ENCODE results near the gene ZNF418. TPM values are rescaled to one million over a fixed set of nuclear protein-coding genes. Genes with fewer than 3 reads are reported as not detected.

Gene ZNF418
- total and polyA plus RNA-seq, 2 donors (not counting 1 experiment from before 2014, with no cell fraction given): 3.3 to 8.4 TPM

GRCh38 chr19:57947088-57947418 lies 11.9 kb upstream of the ZNF418 start:
- Histone ChIP-seq H3K4me3 (replicated peaks in 1 of 4; ENCODE audit: control extremely low read depth in 1 of 4, insufficient read depth in 1 of 4, low read depth in 3 of 4, low read length in 4 of 4) (peak overlapping the region; percentile 88 to 90 (median 88)), H3K9me3 (ENCODE audit: control insufficient read depth, insufficient read depth, low read depth, low read length) (no peaks in the 10 kb centered on the region), H3K27ac (ENCODE audit: insufficient read depth, low read length) (peak overlapping the region; percentile 84), H3K27me3 (ENCODE audit: control insufficient read depth, insufficient read depth, low read length) (no peaks in the 10 kb centered on the region), H3K9ac (ENCODE audit: insufficient read depth, low read length) (peak overlapping the region; percentile 86), H3K4me1 (ENCODE audit: control insufficient read depth, extremely low read depth, insufficient read depth, low read length) (no peaks in the 10 kb centered on the region), H3K36me3 (ENCODE audit: control insufficient read depth, insufficient read depth, low read length) (no peaks in the 10 kb centered on the region), H4K20me1 (ENCODE audit: control insufficient read depth, extremely low read depth, insufficient read depth, low read length) (no peaks in the 10 kb centered on the region), H3K4me2 (ENCODE audit: extremely low read depth, insufficient read depth, low read length) (peak overlapping the region; percentile 93), H2AFZ (ENCODE audit: low read length) (peak overlapping the region; percentile 84), H3K79me2 (ENCODE audit: control insufficient read depth, insufficient read depth, low read length) (peaks cover 23% of the 10 kb centered on the region)
- no peak for DNase-seq (ENCODE audit: low read depth in 2 of 2)
- TF ChIP-seq EZH2 (IDR thresholded peaks at IDR 0.05; ENCODE audit: low read length, missing control alignments): no peak
- no peak for TF ChIP-seq CTCF (conservative IDR thresholded peaks at IDR 0.05 in 1 of 2, IDR thresholded peaks at IDR 0.05 in 1 of 2; ENCODE audit: low read depth in 1 of 2, low read length in 2 of 2)

GRCh38 chr19:57946316-57946715 lies 11.1 kb upstream of the ZNF418 start:
- peaks cover 23% of the 10 kb centered on the region for H3K79me2 ChIP-seq (ENCODE audit: control insufficient read depth, insufficient read depth, low read length)
- no peak overlapping the region for H2AFZ ChIP-seq (ENCODE audit: low read length)
- no peaks in the 10 kb centered on the region for H4K20me1 ChIP-seq (ENCODE audit: control insufficient read depth, extremely low read depth, insufficient read depth, low read length)
- H3K4me2 ChIP-seq (ENCODE audit: extremely low read depth, insufficient read depth, low read length): peak overlapping the region; percentile 93
- no peak for DNase-seq (ENCODE audit: low read depth in 2 of 2)
- H3K27ac ChIP-seq (ENCODE audit: insufficient read depth, low read length): no peak overlapping the region
- H3K9ac ChIP-seq (ENCODE audit: insufficient read depth, low read length): no peak overlapping the region
- no peaks in the 10 kb centered on the region for H3K36me3 ChIP-seq (ENCODE audit: control insufficient read depth, insufficient read depth, low read length)
- TF ChIP-seq EZH2 (IDR thresholded peaks at IDR 0.05; ENCODE audit: low read length, missing control alignments) (no peak), CTCF (conservative IDR thresholded peaks at IDR 0.05 in 1 of 2, IDR thresholded peaks at IDR 0.05 in 1 of 2; ENCODE audit: low read depth in 1 of 2, low read length in 2 of 2) (no peak)
- peak overlapping the region; percentile 88 to 90 (median 88) for H3K4me3 ChIP-seq (replicated peaks in 1 of 4; ENCODE audit: control extremely low read depth in 1 of 4, insufficient read depth in 1 of 4, low read depth in 3 of 4, low read length in 4 of 4)
- peaks cover 2% of the 10 kb centered on the region for H3K9me3 ChIP-seq (ENCODE audit: control insufficient read depth, insufficient read depth, low read depth, low read length)
- H3K27me3 ChIP-seq (ENCODE audit: control insufficient read depth, insufficient read depth, low read length): no peaks in the 10 kb centered on the region
- H3K4me1 ChIP-seq (ENCODE audit: control insufficient read depth, extremely low read depth, insufficient read depth, low read length): no peaks in the 10 kb centered on the region

- H3K27ac ChIP-seq (ENCODE audit: insufficient read depth, low read length): no peak overlapping the region
- TF ChIP-seq EZH2 (IDR thresholded peaks at IDR 0.05; ENCODE audit: low read length, missing control alignments) (no peak), CTCF (conservative IDR thresholded peaks at IDR 0.05 in 1 of 2, IDR thresholded peaks at IDR 0.05 in 1 of 2; ENCODE audit: low read depth in 1 of 2, low read length in 2 of 2) (no peak)
- H3K4me1 ChIP-seq (ENCODE audit: control insufficient read depth, extremely low read depth, insufficient read depth, low read length): no peaks in the 10 kb centered on the region
- no peaks in the 10 kb centered on the region for H3K36me3 ChIP-seq (ENCODE audit: control insufficient read depth, insufficient read depth, low read length)
- DNase-seq (ENCODE audit: low read depth in 2 of 2): no peak
- no peaks in the 10 kb centered on the region for H4K20me1 ChIP-seq (ENCODE audit: control insufficient read depth, extremely low read depth, insufficient read depth, low read length)
- no peak overlapping the region for H2AFZ ChIP-seq (ENCODE audit: low read length)
- peaks cover 16% of the 10 kb centered on the region for H3K79me2 ChIP-seq (ENCODE audit: control insufficient read depth, insufficient read depth, low read length)
- no peak overlapping the region for H3K4me2 ChIP-seq (ENCODE audit: extremely low read depth, insufficient read depth, low read length)
- H3K4me3 ChIP-seq (replicated peaks in 1 of 4; ENCODE audit: control extremely low read depth in 1 of 4, insufficient read depth in 1 of 4, low read depth in 3 of 4, low read length in 4 of 4): no peak overlapping the region
- peaks cover 2% of the 10 kb centered on the region for H3K9me3 ChIP-seq (ENCODE audit: control insufficient read depth, insufficient read depth, low read depth, low read length)
- no peak overlapping the region for H3K9ac ChIP-seq (ENCODE audit: insufficient read depth, low read length)
- no peaks in the 10 kb centered on the region for H3K27me3 ChIP-seq (ENCODE audit: control insufficient read depth, insufficient read depth, low read length)
Observed at GRCh38 chr19:57941593-57941992, 6.4 kb upstream of the ZNF418 start.
